ENCODE results near the gene HK1. TPM values are rescaled to one million over a fixed set of nuclear protein-coding genes. Genes with fewer than 3 reads are reported as not detected.

Gene HK1
- total RNA-seq, 3 donors from 2014 or later = 51.2 to 63.4 (median 57.4) TPM

- intact Hi-C loops (cut with DNase I; ENCODE audit: low total_unique reads) = no loop called here
- Histone ChIP-seq H3K9me3 (no peaks in the 10 kb centered on the region), H3K27ac (no peak overlapping the region), H3K4me1 (no peaks in the 10 kb centered on the region), H3K36me3 (no peaks in the 10 kb centered on the region), H3K4me3 (no peak overlapping the region), H3K27me3 (no peaks in the 10 kb centered on the region)
- no peak for DNase-seq (ENCODE audit: low spot score in 2 of 2)
- no peak for TF ChIP-seq POLR2AphosphoS5 (IDR thresholded peaks at IDR 0.05)
- no peak for TF ChIP-seq POLR2A (IDR thresholded peaks at IDR 0.05)
- TF ChIP-seq, protein P1, sequence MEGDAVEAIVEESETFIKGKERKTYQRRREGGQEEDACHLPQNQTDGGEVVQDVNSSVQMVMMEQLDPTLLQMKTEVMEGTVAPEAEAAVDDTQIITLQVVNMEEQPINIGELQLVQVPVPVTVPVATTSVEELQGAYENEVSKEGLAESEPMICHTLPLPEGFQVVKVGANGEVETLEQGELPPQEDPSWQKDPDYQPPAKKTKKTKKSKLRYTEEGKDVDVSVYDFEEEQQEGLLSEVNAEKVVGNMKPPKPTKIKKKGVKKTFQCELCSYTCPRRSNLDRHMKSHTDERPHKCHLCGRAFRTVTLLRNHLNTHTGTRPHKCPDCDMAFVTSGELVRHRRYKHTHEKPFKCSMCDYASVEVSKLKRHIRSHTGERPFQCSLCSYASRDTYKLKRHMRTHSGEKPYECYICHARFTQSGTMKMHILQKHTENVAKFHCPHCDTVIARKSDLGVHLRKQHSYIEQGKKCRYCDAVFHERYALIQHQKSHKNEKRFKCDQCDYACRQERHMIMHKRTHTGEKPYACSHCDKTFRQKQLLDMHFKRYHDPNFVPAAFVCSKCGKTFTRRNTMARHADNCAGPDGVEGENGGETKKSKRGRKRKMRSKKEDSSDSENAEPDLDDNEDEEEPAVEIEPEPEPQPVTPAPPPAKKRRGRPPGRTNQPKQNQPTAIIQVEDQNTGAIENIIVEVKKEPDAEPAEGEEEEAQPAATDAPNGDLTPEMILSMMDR (IDR thresholded peaks at IDR 0.05) = no peak
Observed at GRCh38 chr10:69241575-69241974, 36.7 kb upstream of the HK1 start.

DNA sequence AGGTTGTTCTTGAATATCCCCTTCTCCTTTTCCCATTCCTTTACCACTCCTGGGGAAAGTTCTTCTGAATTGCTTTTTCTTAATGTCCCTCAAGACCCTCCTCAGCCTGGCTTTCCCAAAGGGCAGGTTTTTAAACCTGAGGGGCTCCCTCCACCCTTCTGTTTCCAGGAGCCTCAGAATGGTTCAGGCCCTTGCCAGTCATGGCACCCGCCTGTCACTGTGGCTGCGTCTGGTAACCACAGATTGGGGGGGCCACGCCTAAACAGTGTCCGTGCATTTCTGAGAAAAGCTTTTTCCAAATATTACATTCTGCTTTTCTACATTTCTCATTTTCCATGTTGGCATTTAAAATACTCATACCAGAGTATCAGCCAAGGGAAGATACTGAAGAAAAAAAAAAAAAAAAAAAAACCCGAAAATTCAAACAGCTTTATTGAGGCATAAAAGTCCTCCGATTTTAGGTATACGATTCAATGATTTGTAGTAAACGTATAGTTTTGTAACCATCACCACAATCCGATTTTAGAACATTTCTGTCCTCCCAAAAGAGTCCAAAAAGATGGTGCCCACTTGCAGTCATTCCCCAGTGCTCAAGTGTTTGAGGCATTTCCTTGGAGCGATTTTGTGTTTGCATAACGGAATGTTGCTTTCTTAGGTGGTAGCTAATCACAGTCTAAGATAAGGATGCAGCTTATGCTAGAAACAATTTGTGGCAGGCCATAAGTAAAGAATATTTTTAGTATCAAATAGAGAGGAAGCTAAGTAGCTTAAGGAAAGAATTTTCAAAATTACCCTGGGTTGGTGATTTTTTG, 36.0 kb upstream of the HK1 start:
- Histone ChIP-seq H3K4me3 (no peak overlapping the region), H3K27ac (no peak overlapping the region), H3K4me1 (no peaks in the 10 kb centered on the region), H3K36me3 (no peaks in the 10 kb centered on the region), H3K9me3 (no peaks in the 10 kb centered on the region), H3K27me3 (no peaks in the 10 kb centered on the region)
- intact Hi-C loops (cut with DNase I; ENCODE audit: low total_unique reads) = no loop called here
- TF ChIP-seq POLR2AphosphoS5 (IDR thresholded peaks at IDR 0.05) (no peak), POLR2A (IDR thresholded peaks at IDR 0.05) (no peak)
- TF ChIP-seq, protein P1 (IDR thresholded peaks at IDR 0.05) = no peak
- no peak for DNase-seq (ENCODE audit: low spot score in 2 of 2)

- no peaks in the 10 kb centered on the region for H3K27me3 ChIP-seq
- H3K4me3 ChIP-seq = no peak overlapping the region
- no peaks in the 10 kb centered on the region for H3K9me3 ChIP-seq
- H3K36me3 ChIP-seq = no peaks in the 10 kb centered on the region
- H3K27ac ChIP-seq = no peak overlapping the region
- H3K4me1 ChIP-seq = no peaks in the 10 kb centered on the region
- no peak for DNase-seq (ENCODE audit: low spot score in 2 of 2)
- TF ChIP-seq, protein P1 (IDR thresholded peaks at IDR 0.05) = no peak
- TF ChIP-seq POLR2A (IDR thresholded peaks at IDR 0.05) (no peak), POLR2AphosphoS5 (IDR thresholded peaks at IDR 0.05) (no peak)
- intact Hi-C loops (cut with DNase I; ENCODE audit: low total_unique reads) = no loop called here
Observed at GRCh38 chr10:69242852-69243212, 35.5 kb upstream of the HK1 start.

- H3K4me1 ChIP-seq = no peaks in the 10 kb centered on the region
- no peaks in the 10 kb centered on the region for H3K36me3 ChIP-seq
- no peaks in the 10 kb centered on the region for H3K9me3 ChIP-seq
- no peak for DNase-seq (ENCODE audit: low spot score in 2 of 2)
- intact Hi-C loops (cut with DNase I; ENCODE audit: low total_unique reads) = no loop called here
- H3K4me3 ChIP-seq = no peak overlapping the region
- H3K27me3 ChIP-seq = no peaks in the 10 kb centered on the region
- TF ChIP-seq POLR2AphosphoS5 (IDR thresholded peaks at IDR 0.05) (no peak), POLR2A (IDR thresholded peaks at IDR 0.05) (no peak)
- TF ChIP-seq, protein P1 (IDR thresholded peaks at IDR 0.05) = no peak
- H3K27ac ChIP-seq = no peak overlapping the region
Observed at GRCh38 chr10:69243817-69244216, 34.5 kb upstream of the HK1 start.

DNA sequence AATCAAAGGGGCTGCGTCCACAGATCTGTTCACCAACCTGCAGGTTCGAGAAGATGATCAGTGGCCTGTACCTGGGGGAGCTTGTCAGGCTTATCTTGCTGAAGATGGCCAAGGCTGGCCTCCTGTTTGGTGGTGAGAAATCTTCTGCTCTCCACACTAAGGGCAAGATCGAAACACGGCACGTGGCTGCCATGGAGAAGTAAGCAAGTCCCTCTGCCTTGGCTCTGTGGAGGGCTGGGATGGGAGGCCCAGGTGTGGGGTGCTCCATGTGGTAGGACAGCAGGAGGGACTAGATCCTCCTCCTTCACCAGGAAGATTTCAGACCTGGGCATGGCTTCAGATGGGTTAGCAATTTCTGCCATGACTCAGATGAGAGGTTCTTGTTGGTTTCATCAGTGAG, 32.3 kb upstream of the HK1 start:
- Histone ChIP-seq H3K36me3 (no peaks in the 10 kb centered on the region), H3K4me1 (no peaks in the 10 kb centered on the region), H3K27ac (no peak overlapping the region), H3K27me3 (no peaks in the 10 kb centered on the region), H3K4me3 (no peak overlapping the region), H3K9me3 (no peaks in the 10 kb centered on the region)
- intact Hi-C loops (cut with DNase I; ENCODE audit: low total_unique reads) = no loop called here
- DNase-seq (ENCODE audit: low spot score in 2 of 2) = no peak
- TF ChIP-seq POLR2AphosphoS5 (IDR thresholded peaks at IDR 0.05) (no peak), POLR2A (IDR thresholded peaks at IDR 0.05) (no peak)
- TF ChIP-seq, protein P1 (IDR thresholded peaks at IDR 0.05) = no peak

All from breast epithelium (tissue), 4 donors.